ENCODE data around the gene ME1. TPM values are rescaled to one million over a fixed set of nuclear protein-coding genes. Genes with fewer than 3 reads are reported as not detected.

Gene ME1
- total and polyA plus RNA-seq, 2 donors (not counting 3 experiments of a cell fraction or from before 2014, with no cell fraction given) = 7.3 to 29.3 TPM

DNA sequence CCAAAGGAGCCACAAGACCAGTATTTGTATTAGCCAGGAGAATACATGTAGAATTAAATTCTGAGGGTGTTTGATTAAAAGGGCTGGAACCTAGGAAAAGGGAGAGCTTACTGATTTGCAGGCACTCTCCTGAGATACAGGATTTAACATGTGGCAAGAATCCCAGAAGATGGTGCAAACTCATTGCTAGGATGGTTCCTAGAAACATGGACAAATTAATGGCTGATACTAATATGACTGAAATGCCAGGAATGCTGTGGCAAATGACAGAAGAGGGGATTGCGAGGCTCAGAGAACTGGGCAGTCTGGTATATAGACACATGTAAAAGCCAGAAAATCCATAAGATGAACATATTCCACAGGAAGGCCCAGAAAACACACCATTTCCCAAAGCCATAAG is 119.6 kb downstream of the ME1 start:
- POLR2A ChIA-PET = no interaction called here

More for the DNA sequence above, 119.6 kb downstream of the ME1 start:
- CTCF ChIA-PET = interaction anchor here (1.4 kb wide), 1 partner anchor 33 kb away, joined by 4 read pairs; no protein-coding TSS in a partner anchor
- DNase-seq (ENCODE audit: low read depth, low spot score) (no peak), FAIRE-seq (no peak)
- Histone ChIP-seq H3K27me3 (ENCODE audit: control insufficient read depth in 2 of 2, insufficient read depth in 2 of 2, low read length in 2 of 2) (no peaks in the 10 kb centered on the region), H3K4me1 (ENCODE audit: control insufficient read depth, extremely low read depth, insufficient read depth, low read length) (peaks cover 5% of the 10 kb centered on the region), H3K79me2 (ENCODE audit: control insufficient read depth, insufficient read depth, low read length) (no peaks in the 10 kb centered on the region), H3K9ac (replicated peaks; ENCODE audit: extremely low read depth, insufficient read depth, low read length) (no peak overlapping the region), H3K9me3 (replicated peaks; ENCODE audit: control insufficient read depth, insufficient read depth, low read length) (no peaks in the 10 kb centered on the region), H3K4me3 (replicated peaks in 1 of 3; ENCODE audit: insufficient read depth in 1 of 3, low read depth in 1 of 3, low read length in 3 of 3) (no peak overlapping the region), H3K9me1 (replicated peaks; ENCODE audit: control insufficient read depth, extremely low read depth, insufficient read depth, low read length) (no peaks in the 10 kb centered on the region), H3K36me3 (ENCODE audit: control insufficient read depth in 2 of 2, extremely low read depth in 1 of 2, insufficient read depth in 2 of 2, low read length in 2 of 2) (no peaks in the 10 kb centered on the region), H2AFZ (ENCODE audit: low read depth, low read length) (no peak overlapping the region), H4K20me1 (replicated peaks; ENCODE audit: control insufficient read depth, extremely low read depth, insufficient read depth, low read length) (peaks cover 2% of the 10 kb centered on the region), H3K27ac (ENCODE audit: insufficient read depth, low read depth, low read length) (no peak overlapping the region), H3K4me2 (ENCODE audit: insufficient read depth, low read length) (no peak overlapping the region)
- intact Hi-C loops (cut with micrococcal nuclease) (no loop called here), dilution Hi-C loops (cut with MboI; ENCODE audit: extremely low pct_ligation_motif_present, low sequenced_read_pairs) (no loop called here)
- no TSS peak for BruUV-seq (replicated peaks)
- TF ChIP-seq EZH2 (IDR thresholded peaks at IDR 0.05; ENCODE audit: borderline replicate concordance, low read depth, low read length, severe bottlenecking) (no peak), MYC (IDR thresholded peaks at IDR 0.05; ENCODE audit: low read depth, low read length) (no peak), GATA2 (IDR thresholded peaks at IDR 0.05; ENCODE audit: insufficient read depth, insufficient read length, low read depth, low read length) (no peak), FOS (IDR thresholded peaks at IDR 0.05; ENCODE audit: borderline replicate concordance, insufficient read depth, low read length) (no peak), POLR2A (IDR thresholded peaks at IDR 0.05; ENCODE audit: low read depth, low read length) (no peak), JUN (IDR thresholded peaks at IDR 0.05; ENCODE audit: borderline replicate concordance, insufficient read depth, insufficient read length, low read depth) (no peak), POLR2AphosphoS5 (IDR thresholded peaks at IDR 0.05; ENCODE audit: insufficient read depth, low read depth, low read length) (no peak)
- TF ChIP-seq, protein P1, sequence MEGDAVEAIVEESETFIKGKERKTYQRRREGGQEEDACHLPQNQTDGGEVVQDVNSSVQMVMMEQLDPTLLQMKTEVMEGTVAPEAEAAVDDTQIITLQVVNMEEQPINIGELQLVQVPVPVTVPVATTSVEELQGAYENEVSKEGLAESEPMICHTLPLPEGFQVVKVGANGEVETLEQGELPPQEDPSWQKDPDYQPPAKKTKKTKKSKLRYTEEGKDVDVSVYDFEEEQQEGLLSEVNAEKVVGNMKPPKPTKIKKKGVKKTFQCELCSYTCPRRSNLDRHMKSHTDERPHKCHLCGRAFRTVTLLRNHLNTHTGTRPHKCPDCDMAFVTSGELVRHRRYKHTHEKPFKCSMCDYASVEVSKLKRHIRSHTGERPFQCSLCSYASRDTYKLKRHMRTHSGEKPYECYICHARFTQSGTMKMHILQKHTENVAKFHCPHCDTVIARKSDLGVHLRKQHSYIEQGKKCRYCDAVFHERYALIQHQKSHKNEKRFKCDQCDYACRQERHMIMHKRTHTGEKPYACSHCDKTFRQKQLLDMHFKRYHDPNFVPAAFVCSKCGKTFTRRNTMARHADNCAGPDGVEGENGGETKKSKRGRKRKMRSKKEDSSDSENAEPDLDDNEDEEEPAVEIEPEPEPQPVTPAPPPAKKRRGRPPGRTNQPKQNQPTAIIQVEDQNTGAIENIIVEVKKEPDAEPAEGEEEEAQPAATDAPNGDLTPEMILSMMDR (IDR thresholded peaks at IDR 0.05; ENCODE audit: extremely low read depth in 1 of 2, insufficient read depth in 1 of 2, low read depth in 1 of 2, low read length in 2 of 2) = no peak
- TF ChIP-seq, protein P2, sequence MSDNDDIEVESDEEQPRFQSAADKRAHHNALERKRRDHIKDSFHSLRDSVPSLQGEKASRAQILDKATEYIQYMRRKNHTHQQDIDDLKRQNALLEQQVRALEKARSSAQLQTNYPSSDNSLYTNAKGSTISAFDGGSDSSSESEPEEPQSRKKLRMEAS (IDR thresholded peaks at IDR 0.05; ENCODE audit: insufficient read depth, insufficient read length) = no peak

All from endothelial cell of umbilical vein (primary cell).